Lower lobe of right lung (tissue), 2 donors: ENCODE results near the gene DYSF. TPM values are rescaled to one million over a fixed set of nuclear protein-coding genes. Genes with fewer than 3 reads are reported as not detected.

ENCODE experiments used
- ATAC-seq, 2 donors: fragments of 200-7000 bp; cut with Tn5 transposase; one replicate each; pipeline ENCODE4 v1.9.1; 2020 to 2022; ENCODE audit warnings: mild to moderate bottlenecking in 2 of 2, moderate library complexity in 2 of 2
- DNase-seq: peaks from one replicate; pipeline ENCODE4 v3.0.0-alpha.2; 2020
- H3K27ac ChIP-seq: fragments of 200-600 bp; one replicate; pipeline ENCODE4 v1.8.0; 2022
- H3K27me3 ChIP-seq: fragments of 200-600 bp; one replicate; pipeline ENCODE4 v1.8.0; 2022; ENCODE audit warnings: low read depth
- H3K36me3 ChIP-seq: fragments of 200-600 bp; one replicate; pipeline ENCODE4 v1.8.0; 2022; ENCODE audit warnings: mild to moderate bottlenecking
- H3K4me1 ChIP-seq: fragments of 200-600 bp; one replicate; pipeline ENCODE4 v1.8.0; 2022
- H3K4me3 ChIP-seq: fragments of 200-600 bp; one replicate; pipeline ENCODE4 v1.8.0; 2022; ENCODE audit warnings: mild to moderate bottlenecking
- H3K9me3 ChIP-seq: fragments of 200-600 bp; one replicate; pipeline ENCODE4 v1.8.0; 2022
- CTCF ChIP-seq: fragments of 200-600 bp; IDR thresholded peaks from one replicate; pipeline ENCODE4 v1.8.0; 2022; ENCODE audit warnings: antibody characterized with exemption, mild to moderate bottlenecking
- intact Hi-C: fragments of 100-400 bp; cut with DNase I; formaldehyde crosslinking; loops from one replicate; pipeline ENCODE4 v1.11.0; 2022
- total RNA-seq: library from RNA; stranded (reverse); fragmentation: NEBNext Ultra II Directional; extraction: Animal tissue kit (Norgen Biotek cat#: 25700); gene quantifications from one replicate; pipeline ENCODE4 v1.2.1, GENCODE V29; 2021
- donor health status: DM: no; HTN: yes; CAD: no; lungs with severe emphysema.

The DYSF gene
- total RNA-seq, 1 donor from 2014 or later: 41.2 TPM

- Histone ChIP-seq H3K4me1 (peaks cover 28% of the 10 kb centered on the region), H3K4me3 (no peak overlapping the region), H3K9me3 (no peaks in the 10 kb centered on the region), H3K27ac (peak overlapping the region; percentile 42), H3K36me3 (peaks cover under 1% of the 10 kb centered on the region), H3K27me3 (no peaks in the 10 kb centered on the region)
- DNase-seq (peak; percentile 26), ATAC-seq (no peak)
- intact Hi-C loops: no loop called here
- no peak for TF ChIP-seq CTCF
These were observed 150.7 kb downstream of the DYSF start for GRCh38 chr2:71603851-71604725.

- ATAC-seq: no peak
- H3K36me3 ChIP-seq: no peaks in the 10 kb centered on the region
- intact Hi-C loops: no loop called here
- no peak for DNase-seq
- peak overlapping the region; percentile 42 for H3K27ac ChIP-seq
- no peaks in the 10 kb centered on the region for H3K27me3 ChIP-seq
- H3K9me3 ChIP-seq: no peaks in the 10 kb centered on the region
- no peak for TF ChIP-seq CTCF
- no peak overlapping the region for H3K4me3 ChIP-seq
- H3K4me1 ChIP-seq: peaks cover 28% of the 10 kb centered on the region
These were observed 151.4 kb downstream of the DYSF start for GRCh38 chr2:71604726-71605120.

GRCh38 chr2:71605173-71605641, 151.8 kb downstream of the DYSF start:
- TF ChIP-seq CTCF: no peak
- DNase-seq (peak; percentile 11), ATAC-seq (no peak)
- intact Hi-C loops: no loop called here
- Histone ChIP-seq H3K4me1 (peaks cover 28% of the 10 kb centered on the region), H3K27ac (peak overlapping the region; percentile 42), H3K4me3 (no peak overlapping the region), H3K36me3 (no peaks in the 10 kb centered on the region), H3K9me3 (no peaks in the 10 kb centered on the region), H3K27me3 (no peaks in the 10 kb centered on the region)

- Histone ChIP-seq H3K27ac (no peak overlapping the region), H3K36me3 (no peaks in the 10 kb centered on the region), H3K9me3 (no peaks in the 10 kb centered on the region), H3K4me3 (no peak overlapping the region), H3K4me1 (peaks cover 28% of the 10 kb centered on the region), H3K27me3 (no peaks in the 10 kb centered on the region)
- intact Hi-C loops: no loop called here
- ATAC-seq (no peak), DNase-seq (peak; percentile 25)
- TF ChIP-seq CTCF: no peak
These were observed 152.4 kb downstream of the DYSF start for GRCh38 chr2:71605781-71606241.

- Histone ChIP-seq H3K27me3 (no peaks in the 10 kb centered on the region), H3K9me3 (no peaks in the 10 kb centered on the region), H3K4me1 (peaks cover 28% of the 10 kb centered on the region), H3K4me3 (no peak overlapping the region), H3K36me3 (no peaks in the 10 kb centered on the region), H3K27ac (no peak overlapping the region)
- DNase-seq: peak; percentile 27
- intact Hi-C loops: no loop called here
- no peak for ATAC-seq
- no peak for TF ChIP-seq CTCF
These were observed 152.9 kb downstream of the DYSF start for GRCh38 chr2:71606244-71606643.
